Activated CD4-positive, alpha-beta T cell treated with anti-CD3 and anti-CD28 coated beads, Interleukin-2, amount 50 U/mL, for 4 hours (primary cell): ENCODE measurements around the gene AQP6.

ENCODE experiments used
- DNase-seq, 2 experiments: peaks; one replicate each; pipeline ENCODE4 v3.0.0-alpha.2; 2020

The AQP6 gene

GRCh38 chr12:49972641-49973360, at the start of gene AQP6:
Gene AQP6, plus strand, starts transcription at chr12:49972947. Its CDS starts 227 bp downstream, at chr12:49973174.
- no peak for DNase-seq

GRCh38 chr12:49923035-49923644, 49.6 kb upstream of the AQP6 start:
- no peak for DNase-seq

- no peak for DNase-seq
Measured at GRCh38 chr12:49923880-49924556, 48.7 kb upstream of the AQP6 start.

- no peak for DNase-seq
Measured at GRCh38 chr12:49924628-49925246, 48.0 kb upstream of the AQP6 start.

- DNase-seq: no peak
Measured at GRCh38 chr12:49925433-49926204, 47.1 kb upstream of the AQP6 start.

- DNase-seq: no peak
Measured at GRCh38 chr12:49928471-49928870, 44.3 kb upstream of the AQP6 start.

- no peak for DNase-seq
Measured at GRCh38 chr12:49929581-49929980, 43.2 kb upstream of the AQP6 start.

GRCh38 chr12:49930515-49931288, 42.0 kb upstream of the AQP6 start:
- DNase-seq: no peak

- DNase-seq: no peak
Measured at GRCh38 chr12:49932023-49932422, 40.7 kb upstream of the AQP6 start.

GRCh38 chr12:49932533-49933130, 40.1 kb upstream of the AQP6 start:
- no peak for DNase-seq

- DNase-seq: no peak
Measured at GRCh38 chr12:49933796-49934195, 39.0 kb upstream of the AQP6 start.

- no peak for DNase-seq
Measured at GRCh38 chr12:49934505-49934904, 38.2 kb upstream of the AQP6 start.

- DNase-seq: no peak
Measured at GRCh38 chr12:49936925-49937324, 35.8 kb upstream of the AQP6 start.

- no peak for DNase-seq
Measured at GRCh38 chr12:49937639-49938300, 35.0 kb upstream of the AQP6 start.

- no peak for DNase-seq
Measured at GRCh38 chr12:49939307-49939706, 33.4 kb upstream of the AQP6 start.

- no peak for DNase-seq
Measured at GRCh38 chr12:49939707-49940106, 33.0 kb upstream of the AQP6 start.

GRCh38 chr12:49941556-49942511, 30.9 kb upstream of the AQP6 start:
- DNase-seq: no peak

GRCh38 chr12:49942512-49942893, 30.2 kb upstream of the AQP6 start:
- DNase-seq: no peak

- DNase-seq: no peak
Measured at GRCh38 chr12:49942921-49943624, 29.7 kb upstream of the AQP6 start.
